GM18858 (cell line): ENCODE measurements around the gene AP2A2.

Experiments
- ATAC-seq: cut with Tn5 transposase; IDR thresholded peaks from one replicate; pipeline ENCODE4 v1.9.1; 2021; ENCODE audit not compliant: unreplicated experiment

Gene AP2A2

DNA sequence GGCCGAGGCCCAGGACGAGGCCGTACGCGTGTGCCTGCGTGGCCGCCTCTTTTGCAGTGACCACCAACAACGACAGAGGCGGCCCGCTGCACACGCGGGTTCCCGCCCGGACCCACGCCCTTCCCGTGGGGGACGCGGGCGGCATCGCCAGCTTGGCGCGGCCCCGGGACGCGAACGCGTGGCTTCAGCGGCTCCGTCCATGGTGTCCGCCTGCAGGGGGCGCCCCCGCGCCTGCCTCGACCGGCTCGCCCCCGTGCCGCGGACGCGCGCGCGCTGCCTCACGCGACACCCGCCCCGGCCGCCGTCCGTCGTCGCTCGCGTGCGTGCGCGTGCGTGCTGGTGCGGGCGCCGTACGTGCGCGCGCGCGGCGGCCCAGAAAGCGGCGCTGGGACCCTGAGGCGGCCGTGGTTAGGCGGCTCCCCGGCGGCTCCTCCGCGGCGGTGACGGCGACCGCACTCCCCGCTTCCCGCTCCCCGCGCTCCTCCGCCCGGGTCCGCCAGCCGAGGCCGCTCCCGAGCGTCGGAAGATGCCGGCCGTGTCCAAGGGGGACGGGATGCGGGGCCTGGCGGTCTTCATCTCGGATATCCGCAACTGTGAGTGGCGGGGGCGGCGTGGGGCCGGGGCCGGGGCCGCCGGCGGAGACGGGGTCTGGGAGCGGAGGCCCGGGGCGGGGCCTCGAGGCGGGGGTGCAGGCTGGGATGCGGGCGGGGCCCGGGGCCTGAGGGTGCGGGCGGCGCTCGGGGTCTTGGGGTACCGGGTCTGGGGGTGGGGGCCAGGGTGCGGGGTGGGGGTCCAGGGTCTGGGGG lies at the start of gene AP2A2:
Gene AP2A2 (plus strand): TSS at position 375 of the 806 bp plus-strand sequence. CDS start 152 bp downstream, at position 527.
- ATAC-seq: peak; percentile 39

DNA sequence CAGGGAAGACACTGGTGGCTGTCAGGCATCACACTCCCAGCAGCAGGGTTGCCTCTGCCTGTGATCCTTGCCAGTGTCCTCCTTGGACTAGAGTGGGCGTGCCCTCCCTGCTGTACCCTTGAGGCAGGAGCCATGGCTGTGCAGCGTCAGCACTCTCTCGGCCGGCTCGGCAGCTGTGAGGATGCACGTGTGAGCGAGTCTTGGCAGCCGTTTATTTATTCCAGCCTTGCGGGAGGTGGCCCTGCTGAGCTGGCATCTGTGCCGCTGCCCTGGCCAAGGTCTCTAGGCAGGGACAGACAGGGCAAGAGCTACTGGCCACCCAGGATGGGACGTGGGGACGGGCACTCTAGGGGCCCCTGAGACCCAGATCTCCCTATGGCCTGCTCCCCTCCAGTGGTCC lies 49.1 kb upstream of the AP2A2 start:
- no peak for ATAC-seq

DNA sequence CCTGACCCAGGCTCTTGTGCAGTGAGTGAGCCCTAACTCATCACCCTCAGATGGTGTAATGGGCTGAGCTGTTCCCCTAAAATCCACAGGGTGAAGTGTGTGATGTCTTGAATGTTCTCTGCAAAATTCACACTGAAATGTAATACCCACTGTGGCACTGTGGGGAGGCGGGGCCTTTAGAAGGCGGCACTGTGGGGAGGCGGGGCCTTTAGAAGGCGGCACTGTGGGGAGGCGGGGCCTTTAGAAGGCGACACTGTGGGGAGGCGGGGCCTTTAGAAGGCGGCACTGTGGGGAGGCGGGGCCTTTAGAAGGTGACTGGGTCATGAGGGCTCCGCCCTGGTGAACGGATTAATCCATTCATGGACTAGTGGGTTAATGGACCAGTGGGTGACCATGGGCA lies 48.1 kb upstream of the AP2A2 start:
- no peak for ATAC-seq

DNA sequence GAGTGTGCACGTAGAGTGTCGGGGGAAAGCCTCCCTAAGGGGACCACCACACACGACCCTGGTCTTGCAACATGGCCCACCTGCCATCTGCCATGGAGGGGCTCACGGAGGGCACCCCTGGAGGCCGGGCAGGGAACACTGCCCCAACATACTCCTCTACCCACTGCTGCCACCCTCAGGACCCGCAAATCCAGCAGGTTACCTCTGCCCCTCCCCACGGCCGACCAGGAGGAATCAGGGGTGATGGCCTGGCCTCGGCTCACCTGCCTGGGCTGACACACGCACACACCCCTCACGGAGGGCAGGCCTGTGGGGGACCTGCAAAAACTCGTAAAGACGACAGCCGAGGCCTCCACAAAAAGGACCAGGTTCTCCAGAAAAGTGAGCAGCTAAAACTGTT lies 45.2 kb upstream of the AP2A2 start:
- no peak for ATAC-seq

DNA sequence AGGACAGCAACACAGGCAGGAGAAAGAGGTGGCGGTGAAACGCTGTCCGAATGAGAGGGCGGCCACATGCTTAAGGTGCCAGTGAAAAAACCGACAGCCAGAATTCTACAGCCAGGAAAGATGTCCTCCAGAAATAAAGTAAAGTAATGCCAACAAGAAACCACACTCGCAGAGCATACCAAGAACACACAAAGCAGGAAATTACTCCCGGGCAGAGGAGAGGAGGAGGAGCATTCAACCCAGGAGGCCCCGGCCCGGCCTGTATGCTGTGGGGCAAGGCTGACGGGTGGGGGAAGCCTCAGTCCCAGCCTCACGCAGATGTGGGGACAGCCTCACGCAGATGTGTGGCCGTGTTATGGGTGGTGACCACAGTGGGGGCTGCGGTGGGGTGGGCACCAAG lies 43.1 kb upstream of the AP2A2 start:
- ATAC-seq: no peak

DNA sequence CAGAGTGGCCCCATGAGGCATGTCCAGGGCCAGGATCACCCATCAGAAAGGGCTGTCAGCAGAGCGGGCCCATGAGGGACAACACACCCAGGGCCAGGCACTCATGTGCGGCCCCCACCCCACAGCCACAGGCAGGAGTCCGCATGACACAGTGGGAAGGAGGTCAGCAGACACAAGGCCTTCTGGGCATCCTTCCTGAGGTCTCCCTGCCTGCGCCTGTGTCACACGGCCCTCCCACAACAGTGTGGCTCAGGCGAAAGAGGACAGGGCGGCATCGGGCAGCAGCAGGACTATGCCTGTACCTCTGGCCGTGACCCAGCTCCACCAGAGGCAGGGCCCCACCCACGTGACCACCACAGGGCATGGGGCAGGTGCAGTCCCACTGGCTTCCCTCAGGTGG lies 42.1 kb upstream of the AP2A2 start:
- no peak for ATAC-seq

DNA sequence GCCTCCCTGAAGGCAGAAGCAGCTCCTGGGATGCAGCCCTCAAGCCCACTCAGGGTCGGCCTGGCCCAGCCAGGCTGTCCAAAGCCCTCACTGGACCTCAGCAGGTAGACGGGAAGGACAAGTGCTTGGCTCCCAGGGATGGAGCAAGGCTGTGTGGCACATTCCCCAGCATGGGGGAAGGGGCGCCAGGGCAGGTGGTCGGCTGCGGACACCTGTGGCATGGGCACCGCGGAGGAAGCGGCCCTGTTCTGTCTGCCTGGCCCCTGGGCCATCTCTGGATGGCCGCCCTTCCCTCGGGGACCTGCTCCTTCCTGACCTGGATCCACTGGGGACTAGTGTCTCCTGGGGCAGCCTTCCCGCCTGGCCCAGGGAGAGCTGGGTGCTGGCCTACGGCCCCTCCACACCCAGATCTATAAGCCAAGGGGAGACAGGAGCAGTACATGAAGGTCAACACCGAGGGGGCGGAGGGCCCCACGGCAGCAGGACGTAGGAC lies 41.0 kb upstream of the AP2A2 start:
- no peak for ATAC-seq

DNA sequence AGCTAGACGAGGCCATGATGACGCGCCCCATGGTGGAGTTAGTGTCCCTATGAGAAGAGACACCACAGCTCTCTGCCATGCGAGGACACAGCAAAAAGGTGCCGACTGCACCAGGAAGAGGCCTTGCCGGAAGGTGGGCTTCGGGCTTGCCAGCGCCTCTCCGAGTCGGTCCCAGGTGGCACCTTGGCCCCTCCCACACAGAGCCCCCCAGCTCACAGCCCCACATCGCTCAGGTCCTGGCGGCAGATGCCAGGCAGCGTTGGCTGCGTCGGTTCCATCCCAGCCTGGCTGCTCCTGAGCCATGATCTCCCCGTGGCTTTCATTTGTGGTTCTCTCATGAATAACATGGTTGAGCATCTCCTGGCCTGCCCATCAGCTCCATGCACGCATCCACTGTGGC lies 39.1 kb upstream of the AP2A2 start:
- ATAC-seq: no peak

DNA sequence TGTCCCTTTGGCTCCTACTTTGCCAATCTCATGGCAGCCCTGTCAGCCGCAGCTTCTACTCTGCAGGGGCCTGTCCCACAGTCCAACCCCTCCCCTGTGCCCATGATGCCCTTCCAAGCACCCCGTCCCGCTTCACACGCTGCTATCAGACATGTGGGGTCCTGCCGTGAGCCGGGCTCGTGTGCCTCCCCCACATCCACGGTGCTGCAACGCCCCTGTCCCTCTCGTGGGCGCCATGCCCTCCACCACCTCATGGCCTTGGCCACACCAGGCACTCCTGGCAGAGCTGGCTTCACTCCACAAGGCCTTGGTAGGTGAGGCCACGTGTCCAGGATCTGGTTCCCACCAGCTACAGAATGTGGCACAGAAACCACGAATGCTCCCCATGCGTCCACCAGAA lies 38.1 kb upstream of the AP2A2 start:
- no peak for ATAC-seq

DNA sequence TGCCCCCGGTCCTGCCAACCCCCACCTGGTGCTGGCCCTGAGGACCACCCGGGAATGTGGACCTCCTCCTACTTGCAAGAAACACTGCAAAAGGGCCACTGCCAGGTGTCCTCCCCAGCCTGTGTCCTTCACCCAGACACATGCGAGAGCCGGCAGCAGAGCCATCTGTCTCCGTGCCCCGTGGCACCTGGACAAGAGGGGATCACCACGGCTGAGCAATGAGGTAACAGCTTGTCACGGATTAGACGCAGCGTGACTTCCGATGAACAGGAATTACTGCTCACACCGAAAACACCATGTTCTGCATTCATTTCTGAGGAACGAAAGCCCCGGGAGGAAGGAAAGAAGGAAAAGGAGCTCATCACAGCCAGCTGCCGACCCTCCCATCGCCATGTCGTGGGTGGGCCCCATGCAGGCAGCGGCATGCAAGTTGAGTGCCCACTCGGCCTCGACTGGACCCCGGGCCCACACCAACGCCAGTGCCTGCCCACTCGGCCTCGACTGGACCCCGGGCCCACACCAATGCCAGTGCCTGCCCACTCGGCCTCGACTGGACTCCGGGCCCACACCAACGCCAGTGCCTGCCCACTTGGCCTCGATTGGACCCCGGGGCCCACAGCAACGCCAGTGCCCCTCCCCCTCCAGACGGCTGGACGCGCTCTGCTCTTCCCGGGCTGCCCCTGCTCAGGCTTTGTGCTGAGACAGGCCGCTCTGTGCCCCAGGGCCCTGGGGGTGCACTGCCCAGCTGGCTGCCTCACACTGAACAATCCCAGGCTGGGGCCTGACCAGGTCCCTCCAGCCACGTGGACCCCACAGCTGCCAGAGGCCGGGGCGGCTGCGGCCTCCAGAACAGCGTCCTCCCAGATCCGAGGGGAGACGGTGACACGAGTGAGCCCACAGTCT lies 37.1 kb upstream of the AP2A2 start:
- ATAC-seq: no peak

DNA sequence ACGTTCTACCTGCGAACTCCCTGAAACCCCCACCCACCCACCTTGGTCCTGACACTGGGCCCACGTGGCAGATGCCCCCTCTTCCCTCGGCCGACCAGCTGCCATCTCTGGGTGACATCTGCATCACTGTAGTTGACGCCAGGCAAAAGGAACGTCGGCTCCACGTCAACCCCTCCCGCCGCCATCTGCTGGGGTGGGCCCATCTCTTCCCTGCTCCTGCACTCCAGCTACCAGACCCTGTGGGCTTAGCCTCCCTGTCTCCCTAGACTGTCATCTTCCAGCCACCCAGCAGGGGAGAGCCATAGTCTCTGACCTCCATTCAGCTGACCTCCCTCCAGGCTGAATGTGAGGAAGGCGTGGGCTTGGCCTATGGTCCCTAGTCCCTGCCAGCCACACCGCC lies 36.4 kb upstream of the AP2A2 start:
- ATAC-seq: no peak

DNA sequence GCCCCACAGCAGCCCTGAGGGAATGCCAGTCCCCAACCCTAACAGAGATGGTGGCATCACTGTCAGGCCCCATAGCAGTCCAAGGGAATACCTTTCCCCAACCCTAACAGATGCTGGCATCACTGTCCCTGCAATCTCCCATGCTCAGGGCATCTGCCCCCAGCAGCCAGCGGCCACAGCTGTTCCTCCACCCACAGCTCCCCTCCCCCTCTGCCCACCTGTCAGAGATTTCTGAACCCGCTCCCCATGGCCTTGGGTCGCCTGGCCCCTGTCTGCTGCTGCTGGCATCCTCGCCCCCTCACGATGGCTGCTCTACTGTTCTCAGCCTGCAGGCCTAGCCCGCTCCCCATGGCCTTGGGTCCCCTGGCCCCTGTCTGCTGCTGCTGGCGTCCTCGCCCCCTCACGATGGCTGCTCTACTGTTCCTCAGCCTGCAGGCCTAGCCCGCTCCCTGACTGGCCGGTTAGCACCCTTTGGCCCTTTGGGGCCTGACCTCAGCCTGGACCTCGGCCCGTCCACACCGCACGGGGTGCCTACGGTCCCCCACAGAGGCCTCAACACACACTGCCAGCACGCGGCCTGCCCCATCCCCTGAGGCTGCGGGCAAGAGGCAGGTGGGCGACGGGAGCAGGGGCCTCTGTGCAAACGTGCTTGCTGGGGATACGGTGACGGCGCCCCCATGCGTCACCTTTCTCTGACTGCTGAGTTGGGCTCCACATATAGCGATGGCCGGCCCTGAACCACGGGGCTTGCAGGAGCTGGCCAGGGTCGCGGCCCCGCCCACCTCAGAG lies 35.8 kb upstream of the AP2A2 start:
- no peak for ATAC-seq

DNA sequence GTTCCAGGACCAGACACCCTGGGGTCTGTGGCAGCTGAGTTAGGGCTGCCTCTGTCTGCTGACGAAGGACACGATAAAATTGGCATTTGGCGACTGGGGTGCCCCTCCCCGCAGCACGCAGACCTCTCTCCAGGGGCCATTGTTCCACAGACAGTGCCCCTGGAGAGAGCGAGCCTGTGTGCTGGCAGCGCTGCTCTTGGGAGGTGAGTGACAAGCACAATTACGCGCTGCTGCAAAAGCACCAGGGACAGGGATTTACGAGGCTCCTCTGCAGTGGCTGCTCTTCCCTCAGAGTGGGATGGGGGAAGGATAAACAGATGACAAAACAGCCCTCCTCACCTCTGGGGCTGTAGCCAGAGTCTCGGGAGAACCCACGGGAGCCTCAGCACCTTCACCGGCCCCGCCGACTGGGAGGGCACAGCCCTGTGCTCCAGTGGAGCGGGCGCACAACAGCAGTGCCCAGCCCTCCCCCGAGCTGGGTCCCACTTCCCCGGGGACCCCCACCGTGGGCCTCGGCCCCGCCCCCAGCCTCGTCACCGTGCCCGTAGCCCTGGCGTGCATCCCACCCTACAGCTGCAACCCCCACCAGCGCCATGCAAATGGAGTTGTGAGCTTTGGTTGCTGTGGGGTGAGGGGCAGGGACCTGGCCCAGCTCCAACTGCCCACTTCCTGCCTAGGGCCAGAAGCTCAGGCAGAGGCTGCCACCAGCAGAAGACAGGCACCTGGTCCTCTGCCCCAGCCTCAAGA lies 34.7 kb upstream of the AP2A2 start:
- ATAC-seq: no peak

DNA sequence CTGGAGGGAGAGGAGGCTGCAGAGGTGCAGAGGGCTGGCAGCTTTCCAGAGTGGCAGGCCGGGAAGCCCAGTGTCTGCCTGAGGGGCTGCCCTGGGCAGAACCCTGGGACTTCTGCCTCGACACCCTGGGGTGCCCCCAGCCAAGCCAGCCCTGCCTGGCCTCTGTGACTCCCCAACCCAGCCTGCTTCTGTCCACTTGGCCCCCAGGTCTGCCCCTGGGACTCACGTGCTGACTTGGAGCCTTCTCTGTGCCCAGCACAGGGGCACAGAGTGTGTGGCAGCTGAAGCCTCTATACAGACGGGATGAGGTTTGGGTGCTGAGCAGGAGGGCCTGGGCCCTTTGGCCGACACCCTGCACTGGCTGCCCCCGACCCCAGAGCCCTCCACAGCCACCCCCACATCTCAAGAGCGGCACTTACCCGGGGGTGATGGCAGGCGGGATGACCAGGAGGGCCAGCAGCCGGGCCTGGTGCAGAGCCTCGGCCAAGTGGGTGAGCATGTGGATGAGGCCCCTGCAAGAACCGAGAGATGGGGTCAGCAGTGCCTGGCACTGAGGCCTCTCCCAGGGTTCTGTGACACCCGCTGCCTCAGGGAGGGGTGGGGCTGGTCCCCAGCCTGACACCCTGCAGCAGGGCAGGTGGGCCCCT lies 32.5 kb upstream of the AP2A2 start:
- ATAC-seq: no peak

DNA sequence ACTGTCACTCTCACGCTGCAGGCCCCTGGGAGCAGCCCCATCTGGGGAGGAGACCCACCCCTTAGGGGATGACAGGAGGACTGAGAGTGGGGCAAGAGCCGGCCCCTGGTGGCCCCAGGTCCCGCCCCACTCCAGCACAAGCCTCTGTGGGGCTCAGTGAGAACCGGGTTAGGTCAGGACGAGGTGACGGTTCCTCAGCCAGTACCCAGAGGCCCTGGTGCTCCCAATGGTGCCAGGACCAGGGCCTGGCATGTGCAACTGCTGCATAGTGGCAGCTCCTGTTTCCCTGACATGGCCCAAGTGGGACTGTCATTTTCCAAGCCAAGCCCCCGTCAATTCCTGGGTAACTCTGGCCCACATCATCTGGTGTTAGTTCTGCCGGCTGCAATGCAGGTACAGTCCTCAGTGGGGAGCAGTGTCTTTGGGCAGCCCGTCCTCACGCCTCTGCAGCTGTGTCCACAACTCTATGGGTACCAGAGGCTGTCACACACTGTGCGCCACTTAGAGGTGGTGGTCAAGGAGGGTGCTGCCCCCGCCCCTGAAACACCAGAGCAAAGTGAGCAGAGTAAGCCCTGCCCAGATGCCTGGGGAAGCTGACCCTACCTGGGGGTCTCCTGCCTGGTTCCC lies 31.0 kb upstream of the AP2A2 start:
- no peak for ATAC-seq

DNA sequence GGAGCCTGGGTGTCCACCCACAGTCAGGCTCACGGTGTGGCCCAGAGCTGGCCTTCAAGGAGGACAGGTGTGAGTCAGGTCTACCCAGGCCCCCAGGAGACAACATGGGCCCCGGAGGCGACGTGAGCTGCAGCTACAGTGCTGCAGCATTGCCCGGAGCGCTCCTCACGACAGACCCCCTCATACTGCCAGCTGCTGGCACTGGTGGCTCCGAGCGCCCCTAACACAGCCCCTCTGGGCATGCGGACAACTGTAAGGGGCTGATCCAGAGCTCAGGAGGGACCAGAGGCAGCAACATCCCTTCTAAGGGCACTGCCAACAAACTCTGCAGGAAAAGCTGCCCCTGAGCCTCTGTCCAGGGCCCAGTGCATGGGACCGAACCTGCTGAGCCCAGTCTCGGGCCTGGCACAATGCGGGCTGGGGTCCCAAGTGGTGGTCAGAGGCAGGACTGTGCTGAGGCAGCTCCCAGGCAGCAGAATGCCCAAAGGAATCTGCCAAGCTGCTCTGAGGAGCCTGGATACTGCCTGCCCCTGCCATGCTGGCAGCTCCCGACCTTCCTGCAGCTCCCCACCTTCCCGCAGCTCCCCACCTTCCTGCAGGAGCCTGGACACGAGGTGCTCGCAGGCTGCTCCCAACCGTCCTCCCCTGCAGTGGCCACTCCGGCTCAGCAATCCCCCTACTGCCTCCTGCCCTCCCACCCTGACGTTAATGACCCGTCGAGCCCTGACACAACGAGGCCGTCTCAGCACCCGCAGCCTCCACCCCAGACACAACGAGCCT lies 30.1 kb upstream of the AP2A2 start:
- ATAC-seq: no peak

DNA sequence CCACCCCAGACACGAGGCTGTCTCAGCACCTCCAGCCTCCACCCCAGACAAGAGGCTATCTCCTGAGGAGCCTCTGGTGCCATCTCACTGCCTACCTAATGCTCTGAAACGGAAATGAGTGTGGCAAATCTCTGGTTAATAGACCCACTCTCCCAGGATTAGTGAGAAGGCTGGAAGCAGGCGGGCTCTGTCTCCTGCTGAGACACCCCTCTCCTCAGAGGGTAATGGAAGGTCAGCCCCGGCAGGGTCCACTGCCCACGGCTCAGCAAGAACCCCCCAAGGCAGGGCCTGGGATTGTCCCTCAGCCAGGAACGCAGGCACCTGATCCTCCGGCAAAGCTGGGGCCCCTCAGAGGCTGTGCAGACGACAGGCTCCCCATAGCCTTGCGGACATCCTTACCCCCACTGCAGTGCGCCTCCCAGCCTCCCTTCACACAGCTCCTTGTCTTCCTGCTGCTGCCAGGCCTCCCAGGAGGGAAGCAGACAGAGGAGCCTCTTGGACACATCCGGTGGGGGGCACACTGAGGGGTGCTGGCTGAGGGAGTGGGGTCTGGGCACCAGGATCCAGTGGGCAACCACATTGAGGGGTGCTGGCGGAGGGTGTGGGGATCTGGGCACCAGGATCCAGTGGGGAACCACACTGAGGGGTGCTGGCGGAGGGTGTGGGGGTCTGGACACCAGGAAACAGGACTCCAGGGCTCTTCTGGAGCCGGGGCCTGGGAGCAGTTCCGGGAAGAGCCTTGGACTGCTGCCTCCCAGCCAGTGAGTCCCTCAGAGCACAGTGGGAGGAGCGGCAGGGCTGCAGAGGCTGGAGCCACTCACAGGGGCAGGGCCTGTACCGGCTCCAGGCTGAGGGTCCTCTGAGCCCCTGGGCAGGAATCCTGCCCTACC lies 28.2 kb upstream of the AP2A2 start:
- no peak for ATAC-seq

DNA sequence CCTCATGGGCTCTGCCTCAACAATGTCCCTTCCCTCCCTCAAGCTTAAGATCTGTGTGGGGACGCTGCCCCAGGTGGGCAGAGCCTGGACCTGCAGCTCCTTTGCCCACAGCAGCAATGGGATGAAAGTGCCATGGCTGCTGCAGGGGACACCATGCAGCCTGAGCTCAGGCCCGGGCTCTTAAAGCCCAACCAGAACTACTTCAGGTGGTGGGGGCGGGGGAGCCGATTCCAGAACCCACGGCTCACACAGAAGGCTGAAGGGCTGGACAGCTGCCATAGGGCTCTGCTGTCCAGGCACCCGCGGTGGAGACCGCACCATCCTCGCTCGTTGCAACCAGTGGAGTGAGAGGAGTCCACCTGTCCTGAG lies 27.5 kb upstream of the AP2A2 start:
- no peak for ATAC-seq
